ENCODE data around the gene CRTC3.

The CRTC3 gene

DNA sequence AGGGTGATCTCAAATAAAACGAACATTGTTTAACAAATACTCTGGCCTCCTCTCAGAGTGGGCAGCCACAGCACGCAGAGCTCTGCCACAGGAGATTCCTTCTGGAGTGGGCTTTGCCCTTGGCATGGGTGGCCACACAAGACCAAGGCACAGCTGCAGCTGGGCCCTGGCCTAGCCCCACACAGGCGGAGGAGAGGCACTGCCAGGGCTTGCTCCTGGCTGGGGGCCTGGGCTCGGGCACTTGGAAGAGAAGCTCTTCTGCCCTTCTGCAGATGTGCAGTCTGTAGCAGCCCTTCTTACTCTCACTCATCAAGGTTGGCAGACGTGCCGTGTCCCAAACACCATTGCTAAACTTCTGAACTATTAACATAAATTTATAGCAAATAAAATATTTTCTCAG is 67.2 kb downstream of the CRTC3 start:
- no peak for DNase-seq

DNA sequence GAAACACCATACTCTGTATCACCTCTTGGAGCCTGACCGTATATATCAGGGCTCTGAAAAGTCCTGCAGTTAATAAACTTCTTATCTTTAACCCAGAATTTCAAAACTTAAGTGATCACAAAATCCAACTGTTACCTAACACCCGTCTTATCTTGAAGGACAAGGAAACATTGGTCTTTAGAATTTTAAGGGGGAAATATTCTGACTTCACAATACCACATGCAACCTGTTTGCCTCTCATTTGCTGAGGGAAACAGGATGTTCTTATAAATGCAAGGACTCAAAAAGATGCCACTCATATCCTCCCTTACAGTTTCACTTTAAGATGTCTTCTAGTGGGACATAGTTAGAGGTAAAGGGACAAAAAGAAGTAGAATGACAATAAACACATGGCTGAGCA is 67.9 kb downstream of the CRTC3 start:
- no peak for DNase-seq

DNA sequence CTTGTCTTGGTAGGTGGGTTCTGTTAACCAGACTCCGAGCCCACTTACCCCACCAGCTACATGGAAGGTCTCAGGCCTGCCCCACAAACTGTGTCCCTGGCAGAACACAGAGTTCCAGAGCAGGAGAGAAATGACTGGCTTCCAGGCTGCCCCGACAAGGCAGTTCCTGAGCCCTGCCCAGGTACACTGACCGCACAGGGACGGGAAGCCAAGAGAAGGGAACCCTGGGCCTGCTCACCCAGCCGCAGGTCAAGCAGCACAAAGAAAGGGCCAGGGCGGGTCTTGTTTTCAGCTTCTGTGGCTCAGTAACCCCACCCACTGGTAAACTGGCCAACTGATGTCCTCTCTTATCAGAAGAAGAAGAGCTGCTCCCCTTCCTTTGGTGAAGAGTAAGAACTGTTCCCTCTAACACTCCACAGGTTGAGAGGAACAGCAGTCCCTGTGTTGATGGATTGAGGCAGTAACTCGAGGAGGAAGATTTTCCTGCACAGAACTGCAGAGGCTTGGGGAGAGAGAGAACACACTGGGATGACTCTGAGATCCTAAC is 68.4 kb downstream of the CRTC3 start:
- no peak for DNase-seq

DNA sequence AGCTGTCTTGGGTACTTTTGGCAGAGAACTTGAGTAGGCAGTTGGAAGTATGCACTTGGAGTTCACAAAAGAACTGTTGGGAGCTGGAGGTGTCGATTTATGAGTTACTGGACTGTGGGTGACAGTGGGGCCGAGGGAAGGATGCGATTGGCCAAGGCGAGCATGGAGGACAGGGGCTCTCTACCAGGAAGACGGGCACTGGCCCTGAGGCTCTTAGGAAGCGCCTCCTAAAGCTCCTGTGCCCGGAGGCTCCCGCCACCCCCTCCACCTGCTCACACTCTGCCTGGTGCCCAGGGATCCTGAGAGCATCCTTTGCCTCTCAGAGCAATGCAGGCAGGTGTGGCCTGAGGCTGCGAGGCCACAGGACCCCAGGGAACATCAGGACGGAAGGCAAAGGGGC is 69.0 kb downstream of the CRTC3 start:
- no peak for DNase-seq

DNA sequence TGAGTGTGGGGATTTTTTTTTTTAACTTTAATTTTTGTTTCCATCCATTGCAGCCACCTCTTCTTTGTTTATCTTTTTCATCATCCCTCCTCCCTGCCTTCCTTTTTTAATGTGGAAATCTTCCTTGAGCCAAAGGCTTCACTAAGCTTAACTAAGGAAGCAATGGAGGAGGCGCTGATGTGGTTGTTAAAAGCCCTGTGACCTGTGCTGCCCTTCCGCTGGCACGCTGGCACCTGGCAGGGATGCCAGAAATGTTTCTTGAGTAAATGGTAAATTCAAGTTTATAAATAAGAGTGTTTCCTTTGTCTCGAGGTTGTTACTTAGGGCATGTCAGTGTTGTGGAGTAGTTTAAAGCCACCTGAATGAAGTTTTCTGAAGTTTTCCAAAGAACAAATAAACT is 69.4 kb downstream of the CRTC3 start:
- DNase-seq, result no peak

DNA sequence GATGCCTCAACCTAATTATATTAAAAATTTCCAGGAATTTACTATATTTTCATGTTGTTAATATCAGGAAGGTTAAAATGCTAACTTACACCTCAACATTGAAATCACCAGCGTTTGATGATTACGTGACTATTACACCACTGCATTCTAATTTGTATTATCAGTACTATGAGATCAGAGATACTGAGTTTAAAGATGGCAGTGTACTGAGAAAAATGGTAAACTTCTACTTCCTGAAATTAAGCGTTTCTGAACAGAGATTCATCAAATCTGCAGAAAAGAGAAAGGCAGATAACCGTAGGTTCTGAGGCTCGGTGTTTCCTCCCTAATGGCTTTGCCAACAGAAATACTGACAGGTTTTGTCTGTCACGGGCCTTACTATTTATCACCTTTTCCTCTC is 69.9 kb downstream of the CRTC3 start:
- DNase-seq, result no peak

DNA sequence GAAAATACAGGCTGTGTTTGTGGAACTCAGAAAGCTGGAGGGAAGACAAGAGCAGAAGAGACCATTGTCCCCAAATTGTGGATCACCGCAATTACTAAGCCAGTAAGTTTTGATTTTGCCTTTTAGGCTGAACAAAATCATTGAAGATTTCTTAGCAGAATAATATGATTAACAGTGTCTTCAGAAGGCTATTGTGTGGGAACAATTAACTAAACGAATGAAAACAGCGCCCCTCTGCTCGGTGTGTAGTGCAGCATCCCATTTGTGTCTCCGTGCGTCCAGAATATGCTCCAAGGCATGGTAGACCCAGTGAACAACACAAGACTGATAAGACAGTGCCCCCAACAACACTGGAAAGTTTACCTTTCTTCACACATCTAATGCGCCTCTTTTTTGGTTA is 71.2 kb downstream of the CRTC3 start:
- DNase-seq, result no peak

DNA sequence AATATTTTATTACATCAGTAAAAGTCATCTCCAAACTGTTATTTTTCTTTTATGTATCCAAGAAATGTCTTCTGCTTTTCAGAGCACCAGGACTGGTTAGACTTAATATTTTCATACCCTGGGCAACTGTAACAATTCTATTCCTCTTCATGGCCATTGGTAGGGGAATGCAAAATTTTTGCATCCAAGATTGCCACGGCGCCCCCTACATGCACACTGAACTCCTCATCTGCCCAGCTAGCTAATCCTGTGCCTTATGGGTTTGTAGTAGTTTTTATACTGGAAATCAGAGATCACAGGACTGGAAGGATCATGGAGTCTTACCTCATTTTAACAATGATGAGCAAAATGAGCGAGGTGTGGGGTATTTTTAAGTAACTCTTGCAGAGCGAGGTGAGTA is 74.2 kb downstream of the CRTC3 start:
- DNase-seq, result no peak

DNA sequence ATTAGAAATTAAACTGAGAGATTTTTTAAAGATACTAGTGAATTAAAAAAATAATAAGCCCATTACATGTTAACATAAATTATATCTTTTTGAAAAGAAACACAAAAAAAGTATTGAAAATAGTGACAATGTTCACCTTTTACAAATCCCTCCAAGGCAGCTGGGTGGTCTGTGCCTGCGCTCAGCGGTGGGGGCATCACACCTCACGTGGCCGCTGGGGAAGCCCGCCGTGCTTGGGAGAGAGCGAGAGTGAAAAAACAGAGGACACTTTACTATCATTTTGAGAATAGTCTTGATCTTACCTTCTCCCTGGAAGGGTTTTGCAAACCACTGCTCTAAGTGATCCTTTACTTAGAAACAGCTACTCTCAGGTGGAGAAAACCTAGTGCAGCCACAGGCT is 76.9 kb downstream of the CRTC3 start:
- DNase-seq, result no peak

DNA sequence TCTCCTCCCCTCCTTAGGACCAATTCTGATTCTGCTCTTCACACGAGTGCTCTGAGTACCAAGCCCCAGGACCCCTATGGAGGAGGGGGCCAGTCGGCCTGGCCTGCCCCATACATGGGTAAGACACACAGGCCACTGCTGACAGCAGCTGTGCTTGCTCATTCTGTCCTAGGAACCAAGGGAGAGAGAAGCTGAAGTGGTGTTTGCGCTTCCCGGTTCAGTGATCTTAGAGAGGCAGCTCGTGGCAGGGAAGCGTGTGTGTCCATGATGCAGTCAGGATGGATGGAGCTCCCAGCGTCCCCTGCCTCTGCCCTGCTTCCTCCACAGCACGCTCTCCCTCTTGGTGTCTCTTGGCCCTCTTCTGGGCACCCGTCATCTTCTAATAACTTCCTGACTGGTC is 77.6 kb downstream of the CRTC3 start:
- no peak for DNase-seq

DNA sequence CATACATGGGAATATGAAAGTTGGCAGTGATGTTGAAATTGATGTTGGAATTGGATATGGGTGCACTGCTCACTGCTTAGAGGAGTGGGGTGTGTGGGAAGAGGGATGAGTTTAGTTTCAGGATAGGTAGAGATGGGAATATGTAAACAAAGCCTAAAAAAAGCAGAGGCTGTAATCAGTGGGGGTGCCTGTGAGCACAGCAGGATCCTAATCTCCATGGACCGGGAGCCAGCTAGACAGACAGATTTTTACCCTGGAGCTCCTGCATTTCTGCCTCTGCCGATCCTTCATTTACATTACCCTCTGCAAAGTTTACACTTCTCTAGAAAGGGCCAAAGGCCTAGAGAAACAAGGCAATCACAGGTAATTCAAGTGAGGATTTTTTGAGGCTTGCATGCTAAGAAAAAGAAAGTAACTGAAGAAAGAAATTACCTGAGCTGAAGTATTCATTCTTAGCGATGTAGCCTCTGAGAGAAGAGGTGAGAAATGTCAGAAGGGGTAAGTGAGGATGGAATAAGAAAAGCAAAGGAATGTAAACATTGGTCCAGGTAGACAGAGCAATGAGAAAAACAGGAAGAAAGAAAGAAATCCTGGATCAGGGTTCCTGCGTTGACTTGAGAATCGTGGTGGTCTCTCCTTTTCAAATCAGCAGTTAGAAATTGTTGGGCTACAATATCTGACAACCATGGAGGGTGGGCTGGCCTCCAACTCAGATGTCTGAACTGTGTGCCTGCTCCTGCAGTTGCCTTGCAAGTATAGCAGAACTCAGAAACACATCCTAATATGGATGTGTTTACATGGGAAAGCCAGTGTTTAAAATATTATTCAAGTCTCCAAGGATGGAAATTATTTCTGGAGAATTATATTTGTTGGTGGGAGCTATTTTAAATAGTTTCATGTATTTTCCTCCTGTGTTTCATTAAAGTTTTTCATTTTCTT is 79.8 kb downstream of the CRTC3 start:
- DNase-seq, result no peak

DNA sequence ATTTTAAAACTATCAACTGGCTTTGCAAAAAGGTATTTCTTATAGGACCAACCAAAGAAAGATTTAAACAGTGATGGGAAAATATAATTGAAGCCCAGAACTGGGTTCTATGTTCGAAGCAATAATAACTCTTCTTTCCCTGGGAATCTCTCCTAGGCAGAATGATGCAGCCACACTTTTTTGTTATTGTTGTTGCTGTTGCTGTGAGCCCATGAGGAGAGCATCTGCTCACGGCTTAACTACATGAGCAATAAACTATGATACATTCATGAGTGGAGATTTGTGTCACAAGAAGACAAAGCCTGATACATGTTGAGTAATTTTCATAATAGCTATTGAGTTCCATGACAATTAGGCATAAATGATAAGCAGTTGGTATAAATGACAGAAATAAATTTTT is 80.5 kb downstream of the CRTC3 start:
- no peak for DNase-seq

DNA sequence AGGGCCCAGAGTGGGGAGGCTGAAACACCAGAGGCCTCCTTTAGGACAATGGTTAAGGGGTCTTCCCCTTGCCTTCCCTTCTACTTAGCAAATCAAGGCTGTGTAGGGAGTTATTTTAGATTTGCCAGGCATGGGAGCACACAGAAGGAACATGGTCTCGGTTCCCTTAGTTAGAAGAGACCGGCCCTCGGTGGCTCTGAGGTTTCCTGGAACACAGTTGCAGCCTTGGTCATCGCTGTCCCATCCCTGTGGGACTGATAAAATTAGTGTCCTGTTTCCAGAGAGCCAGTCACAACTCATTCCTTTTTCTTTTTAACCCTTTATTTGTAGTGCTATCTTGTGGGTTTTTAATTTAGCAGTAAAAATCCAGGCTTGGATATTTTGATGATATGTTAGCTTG is 81.4 kb downstream of the CRTC3 start:
- DNase-seq, result no peak

DNA sequence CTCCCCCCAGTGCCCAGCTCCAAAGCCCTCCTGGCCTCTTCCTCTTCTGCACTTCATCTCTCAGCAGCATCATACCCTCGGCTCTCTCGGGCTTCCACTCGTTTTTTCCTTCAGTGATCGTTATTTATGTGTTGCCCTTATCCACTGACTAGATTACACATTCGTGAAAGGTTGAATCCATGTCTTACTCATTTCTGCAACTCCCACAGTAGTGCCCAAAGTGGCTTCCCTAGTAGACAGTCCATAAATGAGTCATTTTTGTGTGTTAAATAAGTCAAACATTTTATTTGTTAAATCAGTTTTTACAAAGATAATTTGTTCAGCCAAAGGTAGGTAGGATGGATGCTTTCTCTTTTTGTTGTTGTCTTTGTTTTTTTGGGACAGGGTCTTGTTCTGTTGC is 87.4 kb downstream of the CRTC3 start:
- DNase-seq, result no peak

DNA sequence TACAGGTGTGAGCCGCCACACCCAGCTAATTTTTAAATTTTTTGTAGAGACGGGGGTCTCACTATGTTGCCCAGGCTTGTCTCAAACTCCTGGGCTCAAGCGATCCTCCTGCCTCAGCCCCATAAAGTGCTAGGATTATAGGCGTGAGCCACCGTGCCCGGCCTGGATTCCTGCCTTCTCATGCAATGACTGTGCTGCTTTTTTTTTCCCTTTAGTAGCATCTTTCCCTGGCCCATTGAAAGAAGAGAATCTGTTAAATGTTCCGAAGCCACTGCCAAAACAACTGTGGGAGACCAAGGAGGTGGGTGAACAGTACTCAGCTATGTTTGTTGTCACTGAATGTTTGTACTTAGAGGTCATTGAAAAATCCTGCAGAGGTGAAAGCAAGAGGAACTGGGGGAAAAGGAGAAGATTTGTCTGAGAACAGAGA is 88.0 kb downstream of the CRTC3 start:
- DNase-seq, result no peak

DNA sequence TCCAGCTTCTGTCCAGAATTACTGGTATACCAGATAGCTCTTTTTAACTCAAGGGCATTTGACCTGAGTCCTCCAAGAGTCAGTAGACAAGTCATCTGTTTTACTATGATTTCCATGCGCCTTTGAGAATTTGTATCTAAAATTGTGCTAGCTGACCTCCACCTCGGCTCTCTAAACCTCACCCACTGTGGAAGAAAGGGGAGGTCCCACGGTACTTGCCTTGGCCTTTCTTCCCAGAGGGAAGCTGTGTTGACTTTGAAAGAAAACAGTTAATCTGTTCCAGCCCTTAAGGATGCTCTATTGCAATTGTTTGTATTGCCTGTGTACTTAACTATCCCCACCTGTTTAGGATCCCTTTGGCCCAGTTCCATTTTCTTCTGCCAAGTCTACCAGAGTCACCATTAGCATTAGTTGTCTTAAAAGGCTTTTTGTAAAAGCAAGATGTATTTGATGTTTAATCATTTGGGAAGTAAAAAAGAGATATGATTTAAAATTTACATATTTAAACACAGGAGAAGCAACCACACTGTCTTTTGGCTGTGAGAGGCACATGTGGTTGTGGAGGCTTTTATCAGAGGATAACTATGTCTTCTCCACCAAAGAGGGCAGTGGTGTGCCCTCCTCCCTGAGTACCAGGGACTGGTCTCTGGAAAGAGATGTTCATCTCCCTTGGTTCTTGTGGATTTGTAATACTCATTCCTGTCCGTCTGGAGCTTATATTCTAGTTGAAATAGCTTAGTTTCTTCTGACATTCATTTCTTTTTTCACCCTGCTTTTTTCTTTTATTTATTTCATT is 88.8 kb downstream of the CRTC3 start:
- no peak for DNase-seq

DNA sequence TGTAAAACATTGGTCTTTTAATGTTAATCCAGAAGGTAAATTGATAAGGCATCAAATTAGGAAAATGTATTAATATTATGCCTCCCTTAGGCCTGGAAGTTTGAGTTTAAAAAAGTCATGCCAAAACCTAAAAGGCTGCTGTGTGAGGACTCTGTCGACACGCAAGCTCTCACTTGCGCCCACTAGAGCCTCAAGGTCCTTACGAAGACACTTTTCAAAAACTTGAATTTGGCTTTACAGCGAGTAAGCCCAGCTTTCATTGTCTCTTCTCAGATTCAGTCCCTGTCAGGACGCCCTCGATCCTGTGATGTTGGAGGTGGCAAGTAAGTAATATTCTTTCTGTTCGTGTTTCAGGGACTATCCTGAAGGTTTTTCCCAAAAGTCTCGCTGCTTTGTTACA is 89.7 kb downstream of the CRTC3 start:
- DNase-seq, result no peak

DNA sequence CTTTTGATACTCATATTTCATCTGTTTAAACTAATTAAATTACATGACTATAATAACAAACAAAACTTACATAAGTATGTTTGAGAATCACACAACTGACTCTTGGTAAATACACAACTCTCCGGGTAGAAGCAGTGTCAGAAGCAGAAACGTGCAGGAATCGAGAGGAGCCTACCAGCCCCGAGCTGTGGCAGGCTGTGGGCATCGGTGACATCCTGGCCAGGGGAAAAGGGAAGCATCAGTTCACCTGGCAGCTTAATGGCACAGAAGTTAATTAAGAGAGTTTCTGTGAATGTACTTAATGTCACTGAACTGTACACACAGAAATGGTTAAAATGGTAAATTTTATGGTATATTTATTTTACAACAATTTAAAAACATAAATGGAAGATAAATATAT is 90.2 kb downstream of the CRTC3 start:
- DNase-seq, result no peak

DNA sequence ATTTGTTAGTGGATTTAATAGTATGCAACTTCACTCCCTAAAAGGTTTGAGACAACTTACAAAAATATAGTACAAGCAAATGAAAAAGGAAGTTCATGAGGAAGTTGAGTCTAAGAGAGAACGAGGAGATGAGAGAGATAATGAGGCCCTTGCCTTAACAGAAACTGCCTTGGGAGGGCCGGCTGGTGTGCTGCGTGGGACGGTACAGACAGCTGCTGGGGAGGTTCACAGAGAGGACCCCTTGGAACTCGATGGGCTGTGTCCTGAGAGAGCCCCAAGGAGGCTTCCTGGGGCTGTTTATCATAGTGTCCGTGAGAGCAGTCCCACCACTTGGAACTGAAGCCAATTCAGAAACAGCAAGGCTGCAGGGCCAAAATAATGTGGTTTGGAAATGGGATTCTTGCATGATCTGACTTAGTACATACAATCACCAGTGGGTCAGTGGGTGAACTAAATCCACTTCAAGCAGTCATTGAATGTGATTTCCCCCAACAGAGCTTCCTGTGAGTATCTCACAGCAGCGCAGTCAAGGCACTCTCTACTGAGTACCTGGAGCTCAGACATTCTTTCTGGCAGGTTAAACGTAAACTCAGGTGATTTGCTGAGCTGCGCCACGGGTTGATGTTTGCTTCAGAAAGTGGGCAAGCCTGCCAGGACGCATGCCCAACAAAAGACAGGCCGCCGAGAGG is 90.8 kb downstream of the CRTC3 start:
- no peak for DNase-seq

DNA sequence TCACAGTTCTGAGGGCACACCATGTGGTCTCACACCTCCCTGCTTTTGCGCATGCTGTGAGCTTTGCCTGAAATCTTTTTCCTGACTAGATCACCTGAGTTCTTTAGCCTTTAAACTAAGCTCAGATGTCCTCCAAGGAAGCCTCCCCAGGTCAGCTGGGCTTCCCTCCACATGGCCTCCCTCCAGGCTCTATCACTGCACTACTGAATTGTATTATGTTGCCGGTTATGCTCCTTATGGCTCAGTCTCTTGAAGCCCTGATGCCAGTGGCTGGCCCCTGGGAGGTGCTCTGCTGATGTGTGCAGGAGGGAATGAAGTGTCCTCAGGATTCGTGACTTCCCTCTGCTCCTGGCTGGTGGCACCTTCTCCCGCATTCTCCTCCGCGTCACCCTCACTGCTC is 94.1 kb downstream of the CRTC3 start:
- DNase-seq, result no peak

DNA sequence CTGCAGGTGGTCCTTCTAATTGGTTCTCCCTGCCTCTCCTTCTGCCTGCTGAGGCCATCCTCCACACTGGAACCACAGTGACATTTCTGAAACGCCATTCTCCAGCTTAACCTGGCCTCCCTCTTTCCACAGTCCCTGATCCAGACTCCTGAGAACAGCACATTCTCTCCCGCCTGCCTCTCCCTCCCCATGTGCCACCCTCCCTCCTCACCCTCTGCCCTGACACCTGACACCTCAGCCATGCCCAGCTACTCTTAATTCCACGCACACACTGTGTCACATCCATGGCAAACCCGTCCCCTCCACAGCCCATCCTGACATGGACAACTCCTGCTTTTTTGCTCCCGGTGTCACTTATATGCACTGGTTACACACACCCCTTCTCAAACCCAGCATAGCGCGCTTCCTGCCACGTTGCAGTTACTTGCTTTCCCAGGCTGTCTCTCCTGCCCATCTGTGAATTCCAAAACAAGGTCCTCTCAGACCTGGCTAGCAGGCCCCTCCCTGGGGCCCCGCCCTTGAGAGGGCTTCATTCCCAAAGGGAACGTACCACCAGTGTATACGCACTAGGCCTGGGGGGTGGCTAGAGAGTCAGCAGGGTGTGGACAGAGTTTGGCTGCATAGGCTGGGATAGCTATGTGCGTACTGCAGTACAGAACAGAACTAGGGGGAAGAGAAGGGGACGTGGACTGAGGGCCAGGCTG is 94.7 kb downstream of the CRTC3 start:
- DNase-seq, result no peak

DNA sequence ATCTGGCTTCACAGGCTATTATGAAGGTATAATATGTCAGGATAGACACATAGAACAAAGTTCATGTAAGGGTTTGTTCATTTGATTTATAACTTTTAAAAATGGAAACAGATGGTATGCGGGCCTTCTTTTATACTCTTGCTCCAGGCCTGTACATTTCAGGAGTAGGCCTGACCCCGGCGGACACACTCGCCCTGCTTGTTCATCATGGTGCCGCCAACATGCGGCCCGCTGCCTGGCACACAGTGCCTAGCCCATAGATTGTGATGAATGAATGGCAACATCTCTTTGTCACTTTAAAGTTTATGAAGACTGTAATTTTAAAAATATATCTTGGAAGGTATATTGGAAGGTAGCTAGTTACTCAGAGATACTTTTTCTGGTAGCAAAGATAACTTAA is 95.3 kb downstream of the CRTC3 start:
- no peak for DNase-seq

DNA sequence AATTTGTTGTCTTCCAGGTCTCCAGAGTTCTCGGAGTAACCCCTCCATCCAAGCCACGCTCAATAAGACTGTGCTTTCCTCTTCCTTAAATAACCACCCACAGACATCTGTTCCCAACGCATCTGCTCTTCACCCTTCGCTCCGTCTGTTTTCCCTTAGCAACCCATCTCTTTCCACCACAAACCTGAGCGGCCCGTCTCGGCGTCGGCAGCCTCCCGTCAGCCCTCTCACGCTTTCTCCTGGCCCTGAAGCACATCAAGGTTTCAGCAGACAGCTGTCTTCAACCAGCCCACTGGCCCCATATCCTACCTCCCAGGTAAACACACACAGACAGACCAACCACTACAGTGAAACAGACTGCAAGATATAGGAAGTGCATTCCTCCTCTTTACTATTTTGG is 99.5 kb downstream of the CRTC3 start:
- no peak for DNase-seq
